HG03342 (cell line): ENCODE measurements around the gene FUT6.
"Not testable (repeated sequence)": the region's sequence is repeated elsewhere in the genome, so short reads cannot be mapped to it uniquely, and the experiment has no call there.

Experiments
- ATAC-seq: cut with Tn5 transposase; IDR thresholded peaks from one replicate; pipeline ENCODE4 v1.9.1; 2021; ENCODE audit warnings: mild to moderate bottlenecking, moderate library complexity; ENCODE audit not compliant: unreplicated experiment

FUT6 gene

DNA sequence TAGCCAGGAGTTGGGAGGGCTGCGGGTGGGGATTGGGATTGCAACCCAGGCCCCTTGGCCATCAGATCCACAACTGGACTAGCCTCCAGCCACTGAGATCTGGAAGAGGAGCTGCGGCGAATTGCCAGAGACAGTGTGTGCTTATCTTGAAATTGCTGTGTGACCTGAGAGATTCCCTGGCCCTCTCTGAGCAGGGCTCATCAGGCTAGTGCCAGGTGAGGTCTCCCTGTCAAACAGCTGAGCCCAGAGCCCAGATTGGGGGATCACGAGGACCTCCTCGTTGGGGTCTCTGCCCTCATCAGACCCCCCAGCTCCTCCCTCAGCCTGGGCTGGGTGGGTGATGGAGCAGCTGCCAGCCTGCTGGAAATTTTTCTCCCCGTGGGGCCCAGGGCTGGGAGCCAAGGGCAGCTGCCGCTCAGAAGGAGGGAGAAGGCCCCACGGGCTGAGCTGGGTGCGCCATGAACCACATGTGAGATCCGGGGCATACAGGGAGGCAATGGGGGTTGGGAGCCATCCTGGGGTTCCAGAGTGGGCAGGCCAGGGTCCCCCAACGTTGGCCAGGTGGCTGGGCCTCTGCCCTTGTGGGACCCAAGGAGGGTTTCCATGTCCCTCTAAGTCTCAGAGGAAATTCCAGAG, 23.6 kb upstream of the FUT6 start:
- ATAC-seq = no peak

- ATAC-seq = no peak
Measured at GRCh38 chr19:5857203-5858081, 17.9 kb upstream of the FUT6 start.

GRCh38 chr19:5855151-5855550, 15.6 kb upstream of the FUT6 start:
- ATAC-seq = not testable (repeated sequence)

DNA sequence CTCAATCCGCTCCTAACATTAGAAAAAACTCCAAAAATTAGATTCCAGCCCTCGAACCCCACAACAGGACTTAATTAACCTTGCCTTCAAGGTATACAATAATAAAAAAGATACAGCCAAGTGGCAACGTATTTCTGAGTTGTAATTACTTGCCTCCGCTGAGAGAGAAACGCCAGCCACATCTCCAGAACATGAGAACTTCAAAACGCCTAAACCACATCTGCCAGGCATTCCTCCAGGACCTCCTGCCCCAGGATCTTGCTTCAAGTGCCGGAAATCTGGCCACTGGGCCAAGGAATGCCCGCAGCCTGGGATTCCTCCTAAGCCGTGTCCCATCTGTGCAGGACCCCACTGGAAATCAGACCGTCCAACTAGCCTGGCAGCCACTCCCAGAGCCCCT, 14.6 kb upstream of the FUT6 start:
- ATAC-seq = not testable (repeated sequence)

DNA sequence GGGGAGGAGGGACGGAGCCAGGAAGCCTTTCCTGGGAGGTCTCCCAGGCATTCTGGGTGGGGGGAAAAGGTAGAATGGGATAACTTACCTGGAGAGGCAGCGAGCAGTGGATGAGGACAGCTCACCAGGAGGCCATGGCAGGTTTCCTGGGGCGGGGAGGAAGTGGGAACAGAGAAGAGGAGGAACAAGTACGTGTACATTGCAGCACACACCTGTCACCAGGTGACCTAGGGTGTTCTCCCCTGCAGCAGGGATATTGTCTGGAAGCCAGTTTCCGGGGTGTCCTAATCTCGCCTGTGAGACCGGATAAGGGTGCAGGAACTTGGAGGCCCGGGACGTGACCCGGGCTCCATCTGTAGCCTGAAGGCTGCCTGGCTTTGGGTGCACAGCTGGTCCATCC, 11.8 kb upstream of the FUT6 start, which contains the start of gene FUT3:
FUT3 (minus strand) TSS at position 148 of the 400 bp plus-strand sequence.
- ATAC-seq = no peak

- no peak for ATAC-seq
Measured at GRCh38 chr19:5850743-5851293, 11.3 kb upstream of the FUT6 start.

DNA sequence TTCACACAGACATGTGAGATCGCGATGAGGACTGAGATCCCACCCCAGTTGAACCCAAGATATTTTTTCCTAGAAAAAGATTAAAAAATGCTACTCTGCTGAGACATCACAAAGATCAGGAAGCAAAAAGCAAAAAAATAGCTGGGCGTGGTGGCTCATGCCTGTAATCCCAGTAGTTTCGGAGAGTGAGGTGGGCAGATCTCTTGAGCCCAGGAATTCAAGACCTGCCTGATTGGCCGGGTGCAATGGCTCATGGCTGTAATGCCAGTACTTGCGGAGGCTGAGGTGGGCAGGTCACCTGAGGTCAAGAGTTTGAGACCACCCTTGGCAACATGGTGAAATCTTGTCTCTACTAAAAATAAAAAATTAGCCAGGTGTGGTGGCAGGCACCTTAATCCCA, 10.7 kb upstream of the FUT6 start:
- ATAC-seq = no peak

- ATAC-seq = not testable (repeated sequence)
Measured at GRCh38 chr19:5848621-5849020, 9.1 kb upstream of the FUT6 start.

DNA sequence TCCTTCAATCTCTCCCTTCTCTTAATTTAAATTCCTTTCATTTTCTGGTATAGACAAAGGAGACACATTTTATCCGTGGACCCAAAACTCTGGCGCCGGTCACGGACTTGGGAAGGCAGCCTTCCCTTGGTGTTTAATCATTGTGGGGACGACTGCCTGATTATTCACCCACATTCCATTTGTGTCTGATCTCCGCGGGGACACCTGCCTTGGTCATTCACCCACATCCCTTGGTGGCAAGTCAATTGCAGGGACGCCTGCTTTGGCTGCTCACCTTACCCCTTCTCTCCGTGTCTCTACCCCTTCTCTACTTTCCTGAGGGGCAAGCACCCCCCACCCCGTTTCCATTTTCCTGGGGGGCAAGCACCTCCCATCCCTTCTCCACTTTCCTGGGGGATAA, 8.3 kb upstream of the FUT6 start:
- not testable (repeated sequence) for ATAC-seq

GRCh38 chr19:5844456-5845433, 5.2 kb upstream of the FUT6 start:
- ATAC-seq = no peak

DNA sequence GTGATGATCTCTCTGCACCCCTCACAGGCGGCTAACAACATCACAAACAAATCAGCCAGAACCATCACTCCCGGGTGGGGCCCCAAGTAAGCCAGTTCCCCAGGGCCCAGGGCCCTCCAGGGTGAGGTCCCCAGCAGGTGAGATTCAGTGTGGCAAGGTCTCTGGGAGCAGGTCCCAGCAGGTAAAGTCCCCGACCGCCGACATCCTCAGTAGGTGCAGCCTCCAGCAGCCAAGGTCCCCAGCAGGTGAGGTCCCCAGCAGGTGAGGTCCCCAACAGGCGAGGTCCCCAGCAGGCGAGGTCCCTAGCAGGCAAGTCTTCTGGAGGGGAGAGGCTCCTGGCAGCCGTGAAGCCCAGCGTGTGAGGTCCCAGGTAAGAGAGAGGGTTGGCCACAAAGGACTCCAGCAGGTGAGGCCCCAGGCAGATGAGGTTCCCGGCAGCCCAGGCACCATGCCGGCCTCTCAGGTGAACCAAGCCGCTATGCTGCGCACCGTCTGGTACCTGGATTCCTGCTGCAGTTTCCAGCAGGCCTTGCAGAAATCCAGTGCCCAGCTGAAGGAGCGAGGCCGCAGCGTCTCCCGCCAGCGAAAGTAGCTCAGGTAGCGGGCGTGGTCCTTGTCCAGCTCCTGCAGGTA, 3.9 kb upstream of the FUT6 start:
- ATAC-seq = no peak

GRCh38 chr19:5841735-5842111, 2.2 kb upstream of the FUT6 start:
- not testable (repeated sequence) for ATAC-seq

GRCh38 chr19:5838353-5839064, 993 bp downstream of the FUT6 start:
- ATAC-seq = no peak

GRCh38 chr19:5837761-5838352, 1.6 kb downstream of the FUT6 start:
- ATAC-seq = no peak

DNA sequence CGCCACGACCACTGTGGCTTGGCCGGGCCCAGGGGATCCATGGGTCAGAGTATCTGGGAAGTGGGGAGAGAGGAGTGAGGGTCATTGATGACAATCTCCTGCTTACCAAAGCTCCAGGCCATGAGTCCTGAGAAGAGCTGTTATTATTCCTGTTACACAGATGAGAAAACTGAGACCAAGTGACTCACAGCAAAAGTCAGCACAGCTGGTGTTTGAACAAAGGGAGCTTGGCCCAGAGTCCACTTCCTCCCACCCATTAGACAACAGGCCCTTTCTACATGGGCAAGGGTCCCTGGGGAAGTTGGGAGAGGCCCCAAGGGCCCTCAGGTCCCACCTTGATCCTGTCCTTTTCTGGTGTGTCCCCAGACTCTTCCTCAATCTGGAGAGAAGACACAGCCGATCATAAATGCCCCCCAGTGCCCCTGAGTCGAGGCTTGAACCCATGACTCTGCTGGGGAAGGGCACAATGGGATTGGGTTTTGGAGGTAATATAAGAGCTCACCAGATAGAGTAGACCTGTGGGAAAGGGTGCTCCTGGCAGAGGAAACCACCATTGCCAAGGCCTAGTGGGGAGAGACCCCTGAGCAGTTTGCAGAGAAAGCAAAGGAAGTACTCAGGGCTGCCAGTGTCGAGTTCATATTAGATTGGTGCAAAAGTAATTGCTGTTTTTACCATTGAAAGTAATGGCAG, 6.8 kb downstream of the FUT6 start:
- no peak for ATAC-seq

DNA sequence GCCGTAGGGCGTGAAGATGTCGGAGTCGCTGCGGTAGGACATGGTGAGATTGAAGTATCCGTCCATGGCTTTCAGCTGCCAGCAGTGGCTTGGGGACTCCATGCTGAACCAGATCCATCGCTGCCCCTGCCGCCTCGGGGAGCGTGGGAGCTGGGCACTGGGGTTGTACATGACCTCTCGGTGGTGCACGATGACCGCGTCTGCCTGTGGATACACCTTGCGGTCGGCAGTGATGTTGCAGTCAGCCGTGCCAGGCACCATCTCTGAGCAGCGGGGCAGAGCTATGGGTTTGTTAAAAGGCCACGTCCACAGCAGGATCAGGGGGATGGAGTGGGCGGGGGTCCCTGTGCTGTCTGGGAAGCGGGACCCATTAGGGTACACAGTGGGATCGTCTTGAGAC, 7.4 kb downstream of the FUT6 start:
- ATAC-seq = no peak

DNA sequence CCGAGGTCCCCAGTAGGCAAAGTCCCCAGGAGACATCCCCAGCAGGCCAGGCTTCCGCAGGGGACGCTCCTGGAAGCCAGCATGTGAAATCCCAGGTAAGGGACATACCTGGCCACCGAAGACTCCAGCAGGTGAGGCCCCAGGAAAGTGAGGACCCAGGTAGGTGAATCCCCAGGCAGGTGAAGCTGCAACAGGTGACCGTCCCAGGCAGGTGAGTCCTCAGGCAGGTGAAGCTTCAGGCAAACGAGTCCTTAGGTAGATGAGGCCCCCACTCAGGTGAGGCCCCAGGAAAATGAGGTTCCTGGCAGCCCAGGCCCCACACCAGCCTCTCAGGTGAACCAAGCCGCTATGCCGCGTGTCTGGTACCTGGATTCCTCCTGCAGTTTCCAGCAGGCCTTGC, 8.3 kb downstream of the FUT6 start:
- no peak for ATAC-seq

GRCh38 chr19:5829567-5830310, 9.8 kb downstream of the FUT6 start:
- ATAC-seq = no peak
